ENCODE measurements around the gene ATL2. TPM values are rescaled to one million over a fixed set of nuclear protein-coding genes. Genes with fewer than 3 reads are reported as not detected.
"Not testable (repeated sequence)": the region's sequence is repeated elsewhere in the genome, so short reads cannot be mapped to it uniquely, and the experiment has no call there.

The ATL2 gene
- total and polyA plus RNA-seq, 2 of the 8 experiments (the other 6 are each of a cell fraction or from before 2014, with no cell fraction given): 38.8 to 84.6 TPM

- H2BK5ac ChIP-seq (ENCODE audit: low read depth, low read length); H2BK120ac ChIP-seq (replicated peaks; ENCODE audit: low read depth, low read length); H2BK12ac ChIP-seq (ENCODE audit: low read depth, low read length); H3K56ac ChIP-seq (replicated peaks; ENCODE audit: insufficient read length, low read depth, low read length); H2BK20ac ChIP-seq (ENCODE audit: low read length); H4K8ac ChIP-seq (ENCODE audit: extremely low read depth, insufficient read depth, low read length); H3K9me3 ChIP-seq (ENCODE audit: insufficient read depth in 2 of 2, low read depth in 1 of 2, low read length in 1 of 2); H3K4me1 ChIP-seq (replicated peaks in 1 of 4; ENCODE audit: control insufficient read depth in 3 of 4, insufficient read depth in 4 of 4, low read length in 3 of 4); H3K4me2 ChIP-seq (ENCODE audit: insufficient read depth in 1 of 2, low read depth in 2 of 2, low read length in 2 of 2); H2AFZ ChIP-seq (ENCODE audit: low read length); H3K9ac ChIP-seq (replicated peaks in 1 of 4; ENCODE audit: extremely low read depth in 1 of 4, low read depth in 3 of 4, low read length in 3 of 4); H3K27me3 ChIP-seq (replicated peaks in 1 of 4; ENCODE audit: control insufficient read depth in 3 of 4, extremely low read depth in 1 of 4, insufficient read depth in 3 of 4, low read length in 3 of 4); H3K79me2 ChIP-seq (ENCODE audit: control insufficient read depth in 1 of 2, insufficient read depth in 2 of 2, low read length in 2 of 2); H2BK15ac ChIP-seq (ENCODE audit: low read length); POLR2A ChIA-PET (ENCODE audit: partially characterized antibody); H3K23me2 ChIP-seq (ENCODE audit: low read depth, low read length); H3K14ac ChIP-seq (ENCODE audit: insufficient read length); H3K4ac ChIP-seq (replicated peaks; ENCODE audit: insufficient read length, low read depth, low read length); H4K20me1 ChIP-seq (replicated peaks in 1 of 2; ENCODE audit: control insufficient read depth in 1 of 2, insufficient read depth in 2 of 2, low read length in 2 of 2); H3K36me3 ChIP-seq (ENCODE audit: control insufficient read depth in 2 of 4, insufficient read depth in 4 of 4, low read length in 3 of 4); H3K4me3 ChIP-seq (ENCODE audit: extremely low read depth in 1 of 4, insufficient read depth in 2 of 4, low read depth in 3 of 4, low read length in 4 of 4); H2AK5ac ChIP-seq (ENCODE audit: low read depth, low read length); H4K91ac ChIP-seq (replicated peaks; ENCODE audit: insufficient read length, low read length); H3K27ac ChIP-seq (ENCODE audit: low read depth, low read length); H3K79me1 ChIP-seq (ENCODE audit: low read depth, low read length); H4K5ac ChIP-seq (ENCODE audit: insufficient read length, low read depth, low read length); DNase-seq (ENCODE audit: low read depth in 1 of 2, low spot score in 2 of 2); H3K23ac ChIP-seq (ENCODE audit: insufficient read length); H3K18ac ChIP-seq (ENCODE audit: extremely low read depth, low read length); FAIRE-seq: not testable (repeated sequence)
- 89% methylated on average over 6 of the region's 6 CpGs; no CpG with 5 or more reads in 1 of the 2 experiments for WGBS, 2 experiments (ENCODE audit: extremely low coverage in 1 of 2, insufficient coverage in 1 of 2, insufficient read length in 1 of 2, insufficient replicate concordance in 2 of 2, low coverage in 1 of 2, low lambda C conversion rate in 2 of 2, missing lambda C conversion rate in 1 of 2)
- CTCF ChIA-PET (ENCODE audit: partially characterized antibody): interaction anchor here (0.9 to 1.1 kb wide), 3 partner anchors 63 to 175 kb away, joined by 3 to 4 read pairs (median 3); no protein-coding TSS in a partner anchor
Measured at GRCh38 chr2:38383741-38384140, 6.7 kb upstream of the ATL2 start.

Data from H1 (cell line).